ENCODE results near the gene FGFR4.

Gene FGFR4

GRCh38 chr5:177067503-177067902 lies 19.2 kb upstream of the FGFR4 start:
- no peak overlapping the region for H2AFZ ChIP-seq (ENCODE audit: low read depth, low read length)
- no peaks in the 10 kb centered on the region for H3K9me3 ChIP-seq (ENCODE audit: insufficient read depth, low read length)
- no peak overlapping the region for H3K27ac ChIP-seq (ENCODE audit: low read length)
- H4K20me1 ChIP-seq (ENCODE audit: insufficient read depth, low read length), result no peaks in the 10 kb centered on the region
- H3K9ac ChIP-seq (ENCODE audit: low read length), result no peak overlapping the region
- H3K4me3 ChIP-seq (ENCODE audit: low read length), result no peak overlapping the region
- peaks cover 20% of the 10 kb centered on the region for H3K4me1 ChIP-seq (ENCODE audit: low read length)
- H3K79me2 ChIP-seq (ENCODE audit: low read length), result no peaks in the 10 kb centered on the region
- TF ChIP-seq, protein P1, sequence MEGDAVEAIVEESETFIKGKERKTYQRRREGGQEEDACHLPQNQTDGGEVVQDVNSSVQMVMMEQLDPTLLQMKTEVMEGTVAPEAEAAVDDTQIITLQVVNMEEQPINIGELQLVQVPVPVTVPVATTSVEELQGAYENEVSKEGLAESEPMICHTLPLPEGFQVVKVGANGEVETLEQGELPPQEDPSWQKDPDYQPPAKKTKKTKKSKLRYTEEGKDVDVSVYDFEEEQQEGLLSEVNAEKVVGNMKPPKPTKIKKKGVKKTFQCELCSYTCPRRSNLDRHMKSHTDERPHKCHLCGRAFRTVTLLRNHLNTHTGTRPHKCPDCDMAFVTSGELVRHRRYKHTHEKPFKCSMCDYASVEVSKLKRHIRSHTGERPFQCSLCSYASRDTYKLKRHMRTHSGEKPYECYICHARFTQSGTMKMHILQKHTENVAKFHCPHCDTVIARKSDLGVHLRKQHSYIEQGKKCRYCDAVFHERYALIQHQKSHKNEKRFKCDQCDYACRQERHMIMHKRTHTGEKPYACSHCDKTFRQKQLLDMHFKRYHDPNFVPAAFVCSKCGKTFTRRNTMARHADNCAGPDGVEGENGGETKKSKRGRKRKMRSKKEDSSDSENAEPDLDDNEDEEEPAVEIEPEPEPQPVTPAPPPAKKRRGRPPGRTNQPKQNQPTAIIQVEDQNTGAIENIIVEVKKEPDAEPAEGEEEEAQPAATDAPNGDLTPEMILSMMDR (IDR thresholded peaks at IDR 0.05; ENCODE audit: low read depth, low read length), result no peak
- TF ChIP-seq EZH2phosphoT487 (IDR thresholded peaks at IDR 0.05; ENCODE audit: low read depth), result no peak
- H3K4me2 ChIP-seq (ENCODE audit: low read length), result no peak overlapping the region
- H3K36me3 ChIP-seq (replicated peaks; ENCODE audit: low read depth, low read length), result peaks cover 17% of the 10 kb centered on the region
- H3K27me3 ChIP-seq (ENCODE audit: low read depth, low read length), result no peaks in the 10 kb centered on the region

DNA sequence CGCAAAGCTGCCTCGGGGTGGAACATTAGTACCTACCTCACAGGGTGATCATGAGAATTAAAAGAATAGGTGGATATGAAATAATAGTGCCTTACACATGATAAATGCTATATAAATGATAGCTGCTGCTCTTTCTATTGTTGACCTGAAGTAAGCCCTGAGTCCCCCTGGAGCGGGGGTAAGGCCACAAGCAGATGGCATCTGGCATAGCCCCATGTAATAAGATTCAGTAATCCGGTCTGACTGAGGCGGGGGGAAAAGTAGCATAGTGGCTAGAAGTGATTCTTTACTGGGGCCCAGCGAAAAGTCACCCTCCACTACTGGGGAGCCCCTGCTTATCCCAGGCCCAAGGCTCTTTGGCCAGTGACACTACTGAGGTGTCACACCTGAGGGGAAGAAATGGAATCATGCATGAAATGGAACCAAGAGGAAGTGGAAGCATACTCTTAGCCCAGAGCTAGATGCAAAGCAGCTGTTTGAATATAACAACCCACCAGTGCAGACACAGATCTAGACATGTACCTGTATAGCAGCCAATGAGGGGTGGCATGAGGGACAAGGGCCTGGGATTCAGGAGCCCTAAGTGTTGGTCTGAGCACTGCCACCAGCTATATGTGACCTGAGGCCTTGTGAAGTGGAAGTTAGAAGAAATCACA lies 16.1 kb upstream of the FGFR4 start:
- Histone ChIP-seq H3K27ac (ENCODE audit: low read length) (peak overlapping the region; percentile 64), H2AFZ (ENCODE audit: low read depth, low read length) (no peak overlapping the region), H3K9ac (ENCODE audit: low read length) (peak overlapping the region; percentile 41; the same call in 1 of the 2 replicates)

GRCh38 chr5:177071666-177072385 lies 14.9 kb upstream of the FGFR4 start:
- Histone ChIP-seq H3K9me3 (ENCODE audit: insufficient read depth, low read length) (no peaks in the 10 kb centered on the region), H2AFZ (ENCODE audit: low read depth, low read length) (no peak overlapping the region), H3K4me2 (ENCODE audit: low read length) (peak overlapping the region; percentile 87), H3K79me2 (ENCODE audit: low read length) (no peaks in the 10 kb centered on the region), H3K36me3 (replicated peaks; ENCODE audit: low read depth, low read length) (peaks cover 2% of the 10 kb centered on the region), H4K20me1 (ENCODE audit: insufficient read depth, low read length) (no peaks in the 10 kb centered on the region), H3K9ac (ENCODE audit: low read length) (peak overlapping the region; percentile 18; the same call in 1 of the 2 replicates), H3K27me3 (ENCODE audit: low read depth, low read length) (no peaks in the 10 kb centered on the region), H3K4me3 (ENCODE audit: low read length) (peak overlapping the region; percentile 64), H3K27ac (ENCODE audit: low read length) (peak overlapping the region; percentile 64), H3K4me1 (ENCODE audit: low read length) (peaks cover 20% of the 10 kb centered on the region)
- TF ChIP-seq, protein P1 (IDR thresholded peaks at IDR 0.05; ENCODE audit: low read depth, low read length), result peak; percentile 94
- TF ChIP-seq EZH2phosphoT487 (IDR thresholded peaks at IDR 0.05; ENCODE audit: low read depth), result no peak

More for the DNA sequence above, 16.1 kb upstream of the FGFR4 start:
- peak overlapping the region; percentile 45; the same call in 1 of the 2 replicates for H3K4me3 ChIP-seq (ENCODE audit: low read length)
- H3K9me3 ChIP-seq (ENCODE audit: insufficient read depth, low read length), result no peaks in the 10 kb centered on the region
- no peaks in the 10 kb centered on the region for H4K20me1 ChIP-seq (ENCODE audit: insufficient read depth, low read length)
- H3K36me3 ChIP-seq (replicated peaks; ENCODE audit: low read depth, low read length), result peaks cover 5% of the 10 kb centered on the region
- peak overlapping the region; percentile 87 for H3K4me2 ChIP-seq (ENCODE audit: low read length)
- no peaks in the 10 kb centered on the region for H3K79me2 ChIP-seq (ENCODE audit: low read length)
- peaks cover 20% of the 10 kb centered on the region for H3K4me1 ChIP-seq (ENCODE audit: low read length)
- no peak for TF ChIP-seq EZH2phosphoT487 (IDR thresholded peaks at IDR 0.05; ENCODE audit: low read depth)
- TF ChIP-seq, protein P1 (IDR thresholded peaks at IDR 0.05; ENCODE audit: low read depth, low read length), result no peak
- H3K27me3 ChIP-seq (ENCODE audit: low read depth, low read length), result no peaks in the 10 kb centered on the region

GRCh38 chr5:177077335-177077734 lies 9.4 kb upstream of the FGFR4 start:
- Histone ChIP-seq H3K4me1 (ENCODE audit: low read length) (peaks cover under 1% of the 10 kb centered on the region), H3K27ac (ENCODE audit: low read length) (no peak overlapping the region), H3K9ac (ENCODE audit: low read length) (no peak overlapping the region), H3K4me2 (ENCODE audit: low read length) (no peak overlapping the region), H4K20me1 (ENCODE audit: insufficient read depth, low read length) (no peaks in the 10 kb centered on the region), H3K4me3 (ENCODE audit: low read length) (no peak overlapping the region), H3K79me2 (ENCODE audit: low read length) (no peaks in the 10 kb centered on the region), H2AFZ (ENCODE audit: low read depth, low read length) (no peak overlapping the region), H3K27me3 (ENCODE audit: low read depth, low read length) (no peaks in the 10 kb centered on the region), H3K36me3 (replicated peaks; ENCODE audit: low read depth, low read length) (peaks cover 2% of the 10 kb centered on the region), H3K9me3 (ENCODE audit: insufficient read depth, low read length) (no peaks in the 10 kb centered on the region)
- TF ChIP-seq EZH2phosphoT487 (IDR thresholded peaks at IDR 0.05; ENCODE audit: low read depth), result no peak
- TF ChIP-seq, protein P1 (IDR thresholded peaks at IDR 0.05; ENCODE audit: low read depth, low read length), result no peak
